HUDEP-2 (cell line): Measurements from ENCODE around the gene BHLHE41.

Experiments used
- DNase-seq, 76 experiments: peaks; one replicate each; lab custom pipeline; 2025; ENCODE audit not compliant: unreplicated experiment in 76 of 76; lab: John Stamatoyannopoulos, UW

Gene BHLHE41

GRCh38 chr12:26090836-26091510 lies 33.9 kb downstream of the BHLHE41 start:
- DNase-seq: no peak

GRCh38 chr12:26088998-26089397 lies 35.8 kb downstream of the BHLHE41 start:
- DNase-seq: no peak

GRCh38 chr12:26086936-26087335 lies 37.9 kb downstream of the BHLHE41 start:
- DNase-seq: no peak

- no peak for DNase-seq
Measured at GRCh38 chr12:26080911-26081310, 43.9 kb downstream of the BHLHE41 start.

DNA sequence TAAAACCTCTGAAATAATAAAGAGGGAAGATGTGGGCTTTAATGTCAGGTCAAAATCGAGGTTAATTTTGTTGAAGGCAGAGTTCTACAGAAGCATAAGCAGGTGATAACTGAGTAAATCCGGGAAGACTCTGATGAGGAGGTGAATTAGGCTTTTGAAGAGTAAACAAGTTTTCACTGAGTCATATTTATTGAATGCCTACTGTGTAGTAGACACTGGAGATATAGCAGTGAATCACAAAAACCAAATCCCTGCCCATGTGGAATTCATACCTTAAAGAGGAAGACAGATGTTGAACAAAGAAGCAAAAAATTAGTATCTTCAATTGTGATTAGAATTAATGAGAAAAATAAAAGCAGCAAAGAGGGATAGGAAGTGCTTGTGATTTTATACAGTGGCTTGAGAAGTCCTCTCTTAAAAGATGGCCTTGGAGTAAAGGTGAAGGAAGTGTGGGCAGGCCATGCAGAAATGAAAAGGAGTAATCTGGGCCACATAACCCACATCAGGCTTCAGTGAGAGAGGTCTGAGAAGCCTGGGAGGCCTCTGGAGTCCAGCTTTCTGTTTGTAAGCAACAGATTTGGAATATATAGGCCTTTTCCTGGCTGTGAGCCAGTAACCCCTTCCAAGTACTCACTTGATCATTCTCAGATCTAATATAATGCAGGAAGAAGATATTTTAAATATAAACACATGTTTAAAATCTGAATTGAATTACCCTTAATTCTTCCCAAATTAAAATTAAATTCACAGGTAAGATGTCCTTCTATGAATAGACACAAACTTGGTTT lies 46.7 kb downstream of the BHLHE41 start:
- DNase-seq: no peak
